NCI-H2171 treated with DMSO at 0.1 percent for 48 hours (cell line): ENCODE data around the gene EFHC1.

Experiments used
- DNase-seq: peaks from one replicate; lab custom pipeline; 2025; lab: John Stamatoyannopoulos, UW

EFHC1 gene

GRCh38 chr6:52539607-52540006 is 119.5 kb downstream of the EFHC1 start:
- no peak for DNase-seq

DNA sequence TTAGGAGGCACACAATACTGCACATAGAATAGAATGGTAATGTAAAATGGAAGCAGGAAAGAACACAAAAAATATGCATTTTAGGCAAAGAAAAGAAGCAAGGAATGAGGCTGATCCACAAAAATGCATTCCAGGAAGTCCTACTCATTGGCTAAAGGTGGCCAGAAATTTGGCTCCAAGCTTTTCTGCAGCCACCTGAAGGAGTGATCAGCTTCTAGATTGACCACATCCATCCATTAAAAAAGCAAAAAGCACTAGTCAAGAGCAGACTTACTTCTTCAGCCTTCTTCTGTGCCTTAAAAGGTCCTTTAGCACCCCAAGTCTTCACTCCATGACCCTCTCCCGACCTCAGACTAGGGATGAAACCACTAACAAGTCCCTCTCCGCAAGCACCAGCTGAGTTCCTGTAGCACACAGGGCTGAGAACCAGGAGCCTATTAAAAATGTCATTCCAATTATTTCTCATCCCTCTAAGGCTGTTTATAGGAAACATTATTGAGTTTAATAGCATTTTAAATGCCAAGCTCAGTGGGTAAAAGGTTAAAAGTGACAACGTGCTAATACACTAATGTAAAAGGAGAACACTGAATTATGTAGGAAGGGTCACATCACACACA is 120.3 kb downstream of the EFHC1 start:
- DNase-seq, result no peak

DNA sequence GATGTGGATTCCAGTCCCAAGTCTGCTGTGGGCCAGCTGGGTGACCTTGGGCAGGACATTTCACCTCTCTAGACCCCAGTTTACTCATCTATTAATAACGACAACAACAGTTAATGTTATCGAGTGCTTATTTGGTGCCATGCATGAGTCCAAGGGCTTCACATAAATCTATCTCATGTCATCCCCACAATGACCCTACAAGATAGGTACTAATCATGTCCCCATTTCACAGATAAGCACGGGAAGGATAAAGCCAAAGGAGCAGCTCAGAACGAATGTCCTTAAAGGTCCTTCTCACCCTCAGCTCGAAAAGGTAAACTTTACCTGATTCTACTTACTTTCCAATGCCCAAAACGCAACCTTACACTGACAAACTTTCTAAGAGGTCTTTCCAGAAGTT is 121.0 kb downstream of the EFHC1 start:
- no peak for DNase-seq

- DNase-seq, result no peak
Observed at GRCh38 chr6:52543262-52543661, 123.1 kb downstream of the EFHC1 start.

GRCh38 chr6:52543729-52544601 is 123.8 kb downstream of the EFHC1 start:
- no peak for DNase-seq

GRCh38 chr6:52544602-52545405 is 124.7 kb downstream of the EFHC1 start:
- no peak for DNase-seq

- no peak for DNase-seq
Observed at GRCh38 chr6:52545406-52546119, 125.4 kb downstream of the EFHC1 start.

GRCh38 chr6:52546192-52546591 is 126.0 kb downstream of the EFHC1 start:
- no peak for DNase-seq

DNA sequence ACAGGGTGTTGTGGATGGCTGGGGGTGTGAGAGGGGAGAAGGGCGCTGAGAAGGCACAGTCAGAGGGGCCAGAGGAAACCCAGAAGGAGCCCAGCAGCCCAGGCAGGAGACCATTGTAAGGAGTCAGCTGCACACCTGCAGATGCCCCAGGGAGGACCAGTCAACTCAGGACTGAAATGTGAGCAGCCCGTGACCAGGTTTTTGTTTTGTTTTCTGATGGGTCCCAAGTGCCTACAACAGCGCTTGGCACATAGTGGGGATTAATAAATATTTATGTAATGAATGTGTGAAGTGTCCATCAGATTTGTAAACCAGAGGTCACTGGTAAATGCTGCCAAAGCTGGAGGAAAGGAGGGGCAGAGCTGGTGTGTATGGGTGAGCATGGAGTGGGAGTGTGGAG is 126.5 kb downstream of the EFHC1 start:
- DNase-seq, result no peak

- no peak for DNase-seq
Observed at GRCh38 chr6:52547647-52548352, 127.7 kb downstream of the EFHC1 start.

DNA sequence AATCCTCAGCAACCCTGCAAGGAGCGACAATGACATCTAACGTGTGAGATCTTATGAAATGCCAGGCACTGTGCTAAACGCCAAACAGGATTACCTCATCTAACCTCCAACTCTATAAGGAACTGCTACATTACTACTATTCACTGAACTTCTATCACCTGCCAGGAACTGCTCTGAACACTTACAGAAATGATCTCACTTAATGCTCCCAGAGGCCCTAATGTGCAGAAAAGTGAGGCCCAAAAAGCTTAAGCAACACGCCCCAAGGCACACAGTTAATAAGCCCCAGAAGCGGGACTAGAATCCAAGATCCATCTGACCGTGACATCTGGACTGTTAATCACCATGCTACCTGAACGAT is 128.2 kb downstream of the EFHC1 start:
- no peak for DNase-seq

DNA sequence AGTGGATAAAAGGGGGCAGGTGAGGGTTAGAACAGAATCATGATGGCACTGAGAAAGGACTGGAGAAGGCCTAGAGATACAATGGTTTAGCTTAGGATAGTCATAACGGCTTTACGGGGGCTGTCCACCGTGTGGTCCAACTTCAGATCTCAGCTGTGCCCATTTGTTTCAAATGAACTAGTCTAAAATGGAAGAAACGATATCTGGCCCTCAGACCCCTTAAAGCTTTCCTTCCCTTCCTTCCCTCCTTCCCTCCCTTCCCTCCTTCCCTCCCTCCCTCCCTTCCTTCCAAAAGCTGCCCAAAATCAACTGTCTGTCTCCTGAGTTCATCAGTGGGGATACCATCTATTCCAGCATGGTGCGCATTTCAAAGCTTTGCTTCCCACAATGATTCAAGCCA is 128.9 kb downstream of the EFHC1 start:
- no peak for DNase-seq

DNA sequence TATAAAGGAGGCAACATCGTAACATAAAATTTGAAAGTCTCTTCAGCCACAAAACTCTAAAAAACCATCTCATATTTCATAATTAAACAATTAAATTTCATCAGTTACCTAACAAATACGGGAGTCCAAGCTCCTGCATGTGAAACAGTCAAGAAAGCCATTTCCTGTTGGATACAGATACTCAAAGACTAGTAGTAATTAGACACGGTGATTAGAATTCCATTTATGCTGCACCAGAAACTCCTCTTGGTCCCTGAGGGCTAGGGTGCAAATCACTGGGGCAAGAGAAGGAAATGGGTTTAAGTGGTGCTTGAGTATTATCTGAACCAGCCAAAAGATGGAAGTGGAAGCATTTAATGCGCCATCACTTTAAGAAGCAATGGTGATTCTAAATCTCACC is 129.3 kb downstream of the EFHC1 start:
- no peak for DNase-seq

DNA sequence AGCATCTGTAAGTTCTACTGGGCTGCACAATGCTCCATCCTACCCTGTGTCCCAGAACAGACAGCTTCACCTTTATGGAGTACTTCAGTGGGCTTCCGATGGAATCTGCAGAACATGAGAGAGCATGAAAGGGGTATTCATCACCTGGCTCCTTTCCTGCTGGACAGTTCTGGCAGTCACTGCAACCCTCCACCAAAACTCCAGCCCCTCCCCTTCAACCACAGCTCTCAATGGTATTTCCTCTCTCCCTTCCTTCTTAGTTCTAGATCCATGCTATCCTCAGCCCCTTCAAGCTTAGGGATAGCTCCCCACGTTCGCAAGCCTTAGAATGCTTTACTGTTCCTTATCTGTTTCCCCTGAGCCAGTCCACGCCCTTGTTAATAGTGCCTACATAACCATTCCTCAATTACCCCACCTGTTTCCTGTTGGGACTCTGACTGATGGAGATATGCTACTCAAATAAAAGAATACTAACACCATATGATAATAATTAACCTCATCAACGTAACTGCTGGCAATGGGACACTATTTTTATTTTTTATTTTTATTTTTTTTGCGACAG is 130.0 kb downstream of the EFHC1 start:
- DNase-seq, result no peak

- DNase-seq, result no peak
Observed at GRCh38 chr6:52550870-52551269, 130.7 kb downstream of the EFHC1 start.

DNA sequence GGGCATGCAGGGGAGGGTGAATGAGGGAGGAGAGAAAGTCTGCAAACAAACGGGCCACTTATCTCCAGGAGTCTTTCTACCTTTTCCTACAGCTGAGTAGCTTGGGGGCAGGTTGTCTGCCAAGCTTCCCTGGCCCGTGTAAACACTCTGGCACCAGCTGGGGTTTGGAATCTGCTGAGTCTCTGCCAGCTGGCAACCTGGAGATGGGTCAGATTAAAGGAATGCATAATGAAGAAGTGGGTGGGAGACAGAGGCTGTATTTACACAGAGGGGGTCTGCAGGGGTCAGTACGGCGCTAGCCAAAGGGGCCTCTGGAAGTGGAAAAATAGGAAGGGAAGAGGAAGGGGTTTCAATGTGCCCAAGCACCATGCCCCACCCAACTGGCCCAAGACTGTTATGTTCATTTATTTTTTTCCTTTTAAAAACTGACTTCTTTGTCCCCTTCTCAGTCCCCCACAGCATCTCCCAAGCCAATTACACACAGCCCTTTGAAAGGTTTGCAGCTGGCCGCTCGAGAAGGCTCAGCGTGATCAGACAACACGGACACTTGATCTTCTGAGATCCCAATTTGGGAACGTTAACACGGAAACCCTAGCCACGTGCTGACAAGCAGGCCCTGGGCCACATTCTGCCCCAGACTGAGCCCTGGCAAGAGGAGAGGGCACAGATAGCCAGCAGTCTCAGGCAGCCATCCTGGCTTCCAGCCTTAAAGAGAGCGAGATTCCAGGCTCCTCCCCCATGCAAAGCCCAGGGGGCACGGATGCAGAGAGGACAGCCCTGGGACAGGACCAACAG is 131.5 kb downstream of the EFHC1 start:
- DNase-seq, result peak; percentile 90

DNA sequence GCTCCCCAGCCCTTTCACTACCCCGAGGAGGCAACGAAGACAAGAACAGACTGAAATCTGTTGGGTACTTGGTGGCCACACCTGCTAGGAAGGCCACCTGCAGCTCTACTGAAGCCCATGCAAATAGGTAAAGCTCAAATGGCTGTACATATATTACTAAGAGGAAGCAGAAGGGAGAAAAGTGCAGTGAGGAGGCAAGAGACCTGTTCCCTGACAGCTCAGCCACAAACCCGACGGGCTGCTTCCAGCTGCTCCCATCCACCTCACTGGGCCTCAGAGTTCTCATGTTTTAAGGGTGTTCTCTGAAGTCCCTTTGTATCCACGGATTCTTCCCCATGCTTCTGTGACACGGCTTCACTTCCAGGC is 132.1 kb downstream of the EFHC1 start:
- DNase-seq, result peak; percentile 9

GRCh38 chr6:52553158-52553557 is 133.0 kb downstream of the EFHC1 start:
- no peak for DNase-seq

- DNase-seq, result no peak
Observed at GRCh38 chr6:52553719-52554118, 133.6 kb downstream of the EFHC1 start.

DNA sequence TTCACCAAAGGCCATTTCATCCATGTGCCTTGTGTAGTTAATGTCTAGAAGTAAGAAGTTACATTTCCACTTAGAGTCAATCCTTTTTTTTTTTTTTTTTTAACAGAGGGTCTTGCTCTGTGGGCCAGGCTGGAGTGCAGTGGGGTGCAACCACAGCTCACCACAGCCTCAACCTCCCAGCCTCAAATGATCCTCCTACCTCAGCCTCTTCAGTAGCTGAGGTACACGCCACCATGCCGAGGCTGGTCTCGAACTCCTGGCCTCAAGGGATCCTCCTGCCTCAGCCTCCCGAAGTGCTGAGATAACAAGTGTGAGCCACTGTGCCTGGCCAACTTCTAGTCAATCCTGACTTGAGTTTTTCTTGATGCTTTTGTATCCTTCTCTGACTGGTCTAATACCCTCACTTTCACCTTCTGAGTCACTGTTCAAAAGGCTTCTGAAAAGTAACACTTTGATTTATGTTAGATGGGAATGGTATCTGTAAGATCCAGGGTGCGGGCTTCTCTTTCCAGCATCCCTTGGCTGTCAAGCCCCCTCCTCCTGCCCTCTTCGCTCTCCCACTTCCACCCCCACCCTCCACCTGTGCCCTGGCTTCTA is 134.6 kb downstream of the EFHC1 start:
- DNase-seq, result no peak
